HG02588 (cell line): Measurements from ENCODE around the gene GP1BB.

Source experiments
- ATAC-seq: cut with Tn5 transposase; IDR thresholded peaks from one replicate; pipeline ENCODE4 v1.9.1; 2021; ENCODE audit warnings: mild to moderate bottlenecking, moderate library complexity; ENCODE audit not compliant: unreplicated experiment

The GP1BB gene

GRCh38 chr22:19713650-19714311 lies 9.6 kb upstream of the GP1BB start:
- ATAC-seq: no peak

- no peak for ATAC-seq
These were observed 8.8 kb upstream of the GP1BB start, which contains the start of gene SEPTIN5 for GRCh38 chr22:19714312-19715187. Gene SEPTIN5 (plus strand): TSS chr22:19714503. CDS start chr22:19714589, 86 bp downstream.

- ATAC-seq: no peak
These were observed 8.0 kb upstream of the GP1BB start for GRCh38 chr22:19715188-19715930.

- ATAC-seq: no peak
These were observed 7.1 kb upstream of the GP1BB start for GRCh38 chr22:19716041-19716828.

GRCh38 chr22:19716829-19717105 lies 6.6 kb upstream of the GP1BB start:
- ATAC-seq: no peak

GRCh38 chr22:19717181-19717580 lies 6.2 kb upstream of the GP1BB start:
- ATAC-seq: no peak

- peak; percentile 42 for ATAC-seq
These were observed 5.5 kb upstream of the GP1BB start for GRCh38 chr22:19717691-19718455.

- peak; percentile 8 for ATAC-seq
These were observed 4.8 kb upstream of the GP1BB start for GRCh38 chr22:19718456-19719049.

GRCh38 chr22:19719050-19719482 lies 4.3 kb upstream of the GP1BB start:
- no peak for ATAC-seq

GRCh38 chr22:19719488-19720021 lies 3.8 kb upstream of the GP1BB start:
- ATAC-seq: no peak

GRCh38 chr22:19720150-19720827 lies 3.0 kb upstream of the GP1BB start:
- ATAC-seq: no peak

- no peak for ATAC-seq
These were observed 2.4 kb upstream of the GP1BB start for GRCh38 chr22:19720999-19721329.

- no peak for ATAC-seq
These were observed 1.8 kb upstream of the GP1BB start for GRCh38 chr22:19721330-19722177.

GRCh38 chr22:19722178-19722981 lies 959 bp upstream of the GP1BB start:
- no peak for ATAC-seq

- ATAC-seq: no peak
These were observed 432 bp upstream of the GP1BB start for GRCh38 chr22:19722982-19723231.

GRCh38 chr22:19723983-19724827 lies 866 bp downstream of the GP1BB start:
- ATAC-seq: no peak
